Endothelial cell of umbilical vein (primary cell): ENCODE data around the gene BRSK2. TPM values are rescaled to one million over a fixed set of nuclear protein-coding genes. Genes with fewer than 3 reads are reported as not detected.

Experiments
- BruUV-seq: library from RNA; stranded (reverse); fragments of 400-500 nt; replicated peaks from 2 replicates; lab custom pipeline; 2021; lab: Mats Ljungman, UMichigan
- CTCF ChIA-PET: fragments of 300-600, 350-600 bp; sonication (Branson Sonifier 250); formaldehyde crosslinking; loops from one replicate; lab custom pipeline; 2021; ENCODE audit warnings: antibody characterized with exemption, inconsistent platforms; lab: Charles Lee
- POLR2A ChIA-PET: fragments of 300-600, 350-600 bp; sonication (Branson Sonifier 250); formaldehyde crosslinking; loops from one replicate; lab custom pipeline; 2021; ENCODE audit warnings: antibody characterized with exemption, inconsistent platforms; lab: Charles Lee
- DNase-seq: peaks from one replicate; pipeline ENCODE4 v3.0.0-alpha.2; 2011; ENCODE audit warnings: low read depth, low spot score
- FAIRE-seq: peaks from 2 replicates; lab custom pipeline; 2011; peaks lifted over from hg19 to GRCh38; lab: Jason Lieb, UNC
- H2AFZ ChIP-seq: 2 replicates; pipeline ENCODE4 v1.6.0; 2012; ENCODE audit warnings: low read depth, low read length, control low read depth, inconsistent platforms
- H3K27ac ChIP-seq: 2 replicates; pipeline ENCODE4 v1.5.1; 2011; ENCODE audit warnings: low read depth, mild to moderate bottlenecking, control low read depth, low read length, moderate library complexity; ENCODE audit not compliant: insufficient read depth
- H3K27me3 ChIP-seq, 2 experiments: 2 replicates each; pipeline versions ENCODE4 v1.6.0 to v1.6.1; 2011; ENCODE audit warnings: low read length in 2 of 2, mixed read lengths in 1 of 2; ENCODE audit not compliant: control insufficient read depth in 2 of 2, insufficient read depth in 2 of 2
- H3K36me3 ChIP-seq, 2 experiments: 2 replicates in 1 of 2; 3 replicates in 1 of 2; pipeline ENCODE4 v1.5.1; 2011; ENCODE audit warnings: low read length in 2 of 2, mild to moderate bottlenecking in 1 of 2, moderate library complexity in 1 of 2; ENCODE audit not compliant: control insufficient read depth in 2 of 2, insufficient read depth in 2 of 2; ENCODE audit errors: extremely low read depth in 1 of 2
- H3K4me1 ChIP-seq: 3 replicates; pipeline ENCODE4 v1.5.1; 2011; ENCODE audit warnings: mild to moderate bottlenecking, low read length; ENCODE audit not compliant: control insufficient read depth, insufficient read depth; ENCODE audit errors: extremely low read depth
- H3K4me2 ChIP-seq: 2 replicates; pipeline ENCODE4 v1.6.1; 2011; ENCODE audit warnings: low read length, control low read depth, mixed read lengths; ENCODE audit not compliant: insufficient read depth
- H3K4me3 ChIP-seq, 3 experiments: fragments of 200-600 bp in 1 of 3; sonication (generic), shearing (Covaris generic) in 1 of 3; replicated peaks in 1 of 3; 2 replicates each; pipeline ENCODE4 v1.5.1; 2011 to 2016; ENCODE audit warnings: control low read depth in 3 of 3, low read length in 3 of 3, mild to moderate bottlenecking in 2 of 3, inconsistent platforms in 1 of 3, low read depth in 1 of 3, moderate library complexity in 1 of 3; ENCODE audit not compliant: insufficient read depth in 1 of 3
- H3K79me2 ChIP-seq: 2 replicates; pipeline ENCODE4 v1.6.0; 2012; ENCODE audit warnings: low read length, inconsistent platforms; ENCODE audit not compliant: control insufficient read depth, insufficient read depth
- H3K9ac ChIP-seq: replicated peaks from 2 replicates; pipeline ENCODE3; 2011; ENCODE audit warnings: low read length, control low read depth; ENCODE audit not compliant: insufficient read depth; ENCODE audit errors: extremely low read depth
- H3K9me1 ChIP-seq: replicated peaks from 3 replicates; pipeline ENCODE4 v1.6.0; 2011; ENCODE audit warnings: mild to moderate bottlenecking, low read length; ENCODE audit not compliant: control insufficient read depth, insufficient read depth; ENCODE audit errors: extremely low read depth
- H3K9me3 ChIP-seq: replicated peaks from 2 replicates; pipeline ENCODE4 v1.5.1; 2012; ENCODE audit warnings: low read length, inconsistent platforms; ENCODE audit not compliant: control insufficient read depth, insufficient read depth
- H4K20me1 ChIP-seq: replicated peaks from 2 replicates; pipeline ENCODE3; 2011; ENCODE audit warnings: mild to moderate bottlenecking, low read length; ENCODE audit not compliant: control insufficient read depth, insufficient read depth; ENCODE audit errors: extremely low read depth
- EZH2 ChIP-seq: IDR thresholded peaks from 2 replicates; pipeline ENCODE4 v1.6.1; 2012; ENCODE audit warnings: borderline replicate concordance, low read depth, mild to moderate bottlenecking, moderate library complexity, low read length, inconsistent platforms; ENCODE audit not compliant: severe bottlenecking
- FOS ChIP-seq: IDR thresholded peaks from 2 replicates; pipeline ENCODE4 v1.6.1; 2011; ENCODE audit warnings: mild to moderate bottlenecking, low read length, moderate library complexity, borderline replicate concordance; ENCODE audit not compliant: insufficient read depth
- GATA2 ChIP-seq: IDR thresholded peaks from 2 replicates; pipeline ENCODE4 v1.7.0; 2011; ENCODE audit warnings: low read depth, mild to moderate bottlenecking, moderate library complexity, mixed read lengths, low read length; ENCODE audit not compliant: insufficient read length, insufficient read depth
- JUN ChIP-seq: IDR thresholded peaks from 2 replicates; pipeline ENCODE4 v1.6.1; 2011; ENCODE audit warnings: borderline replicate concordance, low read depth; ENCODE audit not compliant: insufficient read length, insufficient read depth
- MAX ChIP-seq: IDR thresholded peaks from 2 replicates; pipeline ENCODE4 v1.6.1; 2011; ENCODE audit not compliant: insufficient read depth, insufficient read length
- MYC ChIP-seq: IDR thresholded peaks from one replicate; pipeline ENCODE4 v1.6.1; 2011; ENCODE audit warnings: mild to moderate bottlenecking, low read depth, low read length
- POLR2A ChIP-seq: IDR thresholded peaks from 2 replicates; pipeline ENCODE4 v1.6.1; 2012; ENCODE audit warnings: low read depth, mild to moderate bottlenecking, control low read depth, low read length
- POLR2AphosphoS5 ChIP-seq: IDR thresholded peaks from 2 replicates; pipeline ENCODE4 v1.6.1; 2012; ENCODE audit warnings: low read depth, mild to moderate bottlenecking, control low read depth, low read length, moderate library complexity; ENCODE audit not compliant: insufficient read depth
- dilution Hi-C: fragments of 300-500 bp; cut with MboI; formaldehyde crosslinking; loops from one replicate; pipeline ENCODE4 v1.15.0; 2019; ENCODE audit warnings: low sequenced_read_pairs; ENCODE audit not compliant: extremely low pct_ligation_motif_present
- intact Hi-C: fragments of 100-400 bp; cut with micrococcal nuclease; formaldehyde crosslinking; loops from one replicate; pipeline ENCODE4 v1.10.0; 2022
- polyA plus RNA-seq, 4 experiments: library from polyadenylated mRNA; depleted of rRNA in 3 of 4; stranded (reverse) in 3 of 4; unstranded in 1 of 4; fragments of >200 nt; gene quantifications; 2 replicates each; pipeline versions ENCODE4 v1.2.1 to v1.2.3, GENCODE V29; 2011 to 2012; ENCODE audit warnings: missing spikeins in 1 of 4
- total RNA-seq: library from RNA; stranded (reverse); gene quantifications from 2 replicates; pipeline ENCODE4 v1.2.3, GENCODE V29; 2021
- TF ChIP-seq, protein P1 (sequence below), 2 donors: IDR thresholded peaks; 1 replicate in 1 of 2; 2 replicates in 1 of 2; pipeline ENCODE4 v1.5.1; 2011; ENCODE audit warnings: low read length in 2 of 2, mild to moderate bottlenecking in 2 of 2, moderate library complexity in 2 of 2, control low read depth in 1 of 2, inconsistent platforms in 1 of 2, low read depth in 1 of 2; ENCODE audit not compliant: insufficient read depth in 1 of 2; ENCODE audit errors: extremely low read depth in 1 of 2

Gene BRSK2
- total and polyA plus RNA-seq, 2 donors (not counting 3 experiments of a cell fraction or from before 2014, with no cell fraction given), result 0.08 to 0.20 TPM

DNA sequence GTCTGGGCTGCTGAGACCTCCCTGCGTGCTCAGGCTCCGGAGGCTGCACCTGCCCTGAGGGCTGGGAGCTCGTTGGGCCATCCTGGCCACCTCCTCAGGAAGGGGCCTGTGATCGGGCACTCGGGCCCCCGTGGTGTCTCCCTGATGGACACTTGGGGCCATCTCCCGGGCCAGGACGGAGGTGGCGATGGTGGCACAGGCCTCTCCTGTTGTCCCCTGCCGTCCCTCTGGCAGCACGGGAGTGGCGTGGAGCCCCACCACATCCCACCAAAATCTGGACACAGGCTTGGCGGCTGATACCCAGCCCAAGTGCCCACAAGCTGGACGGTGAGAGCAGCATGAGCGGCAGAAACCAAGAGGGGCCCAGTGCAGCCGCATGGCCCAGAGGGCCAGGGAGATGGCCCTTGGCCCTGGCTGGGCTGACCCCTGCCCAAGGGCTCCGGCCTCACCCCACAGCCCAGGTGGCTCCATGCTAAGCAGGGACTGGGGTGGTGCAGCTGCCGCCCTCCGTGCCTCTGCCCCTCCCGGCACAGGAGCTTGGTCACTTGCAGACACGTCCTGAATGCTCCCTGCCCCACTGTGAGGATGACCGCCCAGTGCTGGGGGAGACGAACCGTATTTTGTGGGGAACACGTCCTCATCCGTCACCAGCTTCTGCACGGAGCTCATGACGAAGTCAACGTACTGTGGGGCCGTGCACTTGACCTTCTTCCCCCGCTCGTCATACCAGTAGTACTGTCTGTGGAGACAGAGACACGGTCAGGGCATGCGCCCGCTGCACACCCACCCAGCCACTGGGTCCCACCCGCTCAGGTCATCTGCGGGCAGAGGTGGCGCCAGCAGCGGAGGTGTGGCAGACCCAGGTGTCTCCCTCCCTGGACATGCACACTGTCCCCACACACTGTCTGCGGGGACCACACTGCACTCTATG is 81.2 kb downstream of the BRSK2 start:
- BruUV-seq, result no TSS peak
- Histone ChIP-seq H3K9ac (no peak overlapping the region), H3K4me2 (no peak overlapping the region), H3K27me3 (no peaks in the 10 kb centered on the region), H3K36me3 (peaks cover 0 to 9% of the 10 kb centered on the region in 2 experiments), H3K79me2 (no peaks in the 10 kb centered on the region), H3K4me3 (no peak overlapping the region), H3K27ac (no peak overlapping the region), H4K20me1 (no peaks in the 10 kb centered on the region), H3K9me1 (no peaks in the 10 kb centered on the region), H3K9me3 (no peaks in the 10 kb centered on the region), H3K4me1 (no peaks in the 10 kb centered on the region), H2AFZ (no peak overlapping the region)
- no peak for FAIRE-seq
- ChIA-PET CTCF (no interaction called here), POLR2A (no interaction called here)
- TF ChIP-seq GATA2, result no peak
- intact Hi-C loops (no loop called here), dilution Hi-C loops (no loop called here)
- no peak for DNase-seq

GRCh38 chr11:1471736-1472135 is 82.0 kb downstream of the BRSK2 start:
- H2AFZ ChIP-seq, result no peak overlapping the region
- no peak overlapping the region for H3K4me2 ChIP-seq
- FAIRE-seq (no peak), DNase-seq (no peak)
- no peak overlapping the region for H3K9ac ChIP-seq
- H3K4me1 ChIP-seq, result no peaks in the 10 kb centered on the region
- CTCF ChIA-PET, result no interaction called here
- no peak overlapping the region for H3K4me3 ChIP-seq
- dilution Hi-C loops, result no loop called here
- intact Hi-C loops, result no loop called here
- H3K79me2 ChIP-seq, result no peaks in the 10 kb centered on the region
- no peaks in the 10 kb centered on the region for H3K9me3 ChIP-seq
- TF ChIP-seq FOS (no peak), POLR2A (no peak), MAX (no peak), MYC (no peak), EZH2 (no peak), POLR2AphosphoS5 (no peak), GATA2 (no peak), JUN (no peak)
- TF ChIP-seq, protein P1, sequence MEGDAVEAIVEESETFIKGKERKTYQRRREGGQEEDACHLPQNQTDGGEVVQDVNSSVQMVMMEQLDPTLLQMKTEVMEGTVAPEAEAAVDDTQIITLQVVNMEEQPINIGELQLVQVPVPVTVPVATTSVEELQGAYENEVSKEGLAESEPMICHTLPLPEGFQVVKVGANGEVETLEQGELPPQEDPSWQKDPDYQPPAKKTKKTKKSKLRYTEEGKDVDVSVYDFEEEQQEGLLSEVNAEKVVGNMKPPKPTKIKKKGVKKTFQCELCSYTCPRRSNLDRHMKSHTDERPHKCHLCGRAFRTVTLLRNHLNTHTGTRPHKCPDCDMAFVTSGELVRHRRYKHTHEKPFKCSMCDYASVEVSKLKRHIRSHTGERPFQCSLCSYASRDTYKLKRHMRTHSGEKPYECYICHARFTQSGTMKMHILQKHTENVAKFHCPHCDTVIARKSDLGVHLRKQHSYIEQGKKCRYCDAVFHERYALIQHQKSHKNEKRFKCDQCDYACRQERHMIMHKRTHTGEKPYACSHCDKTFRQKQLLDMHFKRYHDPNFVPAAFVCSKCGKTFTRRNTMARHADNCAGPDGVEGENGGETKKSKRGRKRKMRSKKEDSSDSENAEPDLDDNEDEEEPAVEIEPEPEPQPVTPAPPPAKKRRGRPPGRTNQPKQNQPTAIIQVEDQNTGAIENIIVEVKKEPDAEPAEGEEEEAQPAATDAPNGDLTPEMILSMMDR (IDR thresholded peaks at IDR 0.05; ENCODE audit: extremely low read depth in 1 of 2, insufficient read depth in 1 of 2, low read depth in 1 of 2, low read length in 2 of 2), result no peak
- no peaks in the 10 kb centered on the region for H3K9me1 ChIP-seq
- no peak overlapping the region for H3K27ac ChIP-seq
- no peaks in the 10 kb centered on the region for H4K20me1 ChIP-seq
- no peaks in the 10 kb centered on the region for H3K27me3 ChIP-seq
- peaks cover 0 to 9% of the 10 kb centered on the region in 2 experiments for H3K36me3 ChIP-seq
- POLR2A ChIA-PET, result no interaction called here
- no TSS peak for BruUV-seq
